GM23338 (cell line): ENCODE measurements around the gene GTPBP10. TPM values are rescaled to one million over a fixed set of nuclear protein-coding genes. Genes with fewer than 3 reads are reported as not detected.

Experiments
- ATAC-seq: fragments of 200-7000 bp; cut with Tn5 transposase; 3 replicates; pipeline ENCODE4 v1.9.1; 2020
- DNase-seq: peaks from one replicate; pipeline ENCODE4 v3.0.0-alpha.2; 2015; ENCODE audit warnings: low spot score
- H2AFZ ChIP-seq: fragments of 200-600 bp; sonication (generic); 2 replicates; pipeline ENCODE4 v1.8.0; 2016; ENCODE audit warnings: antibody characterized with exemption, mild to moderate bottlenecking, moderate library complexity
- H3F3A ChIP-seq: fragments of 200-600 bp; sonication (generic); replicated peaks from 2 replicates; pipeline ENCODE4 v1.8.0; 2017; ENCODE audit warnings: antibody characterized with exemption, mixed run types, low read depth
- H3K27ac ChIP-seq: fragments of 200-600 bp; sonication (generic); 2 replicates; pipeline ENCODE4 v1.6.1; 2016; ENCODE audit warnings: low read depth
- H3K27me3 ChIP-seq: fragments of 200-600 bp; sonication (generic); 2 replicates; pipeline ENCODE4 v1.8.0; 2016; ENCODE audit warnings: mild to moderate bottlenecking, mixed run types, moderate library complexity; ENCODE audit not compliant: insufficient read depth
- H3K36me3 ChIP-seq: fragments of 200-600 bp; sonication (generic); 2 replicates; pipeline ENCODE4 v1.8.0; 2016; ENCODE audit warnings: mild to moderate bottlenecking; ENCODE audit not compliant: insufficient read depth
- H3K4me1 ChIP-seq: fragments of 200-600 bp; sonication (generic); 2 replicates; pipeline ENCODE4 v1.8.0; 2016; ENCODE audit warnings: mild to moderate bottlenecking, moderate library complexity; ENCODE audit not compliant: insufficient read depth
- H3K4me2 ChIP-seq: fragments of 200-600 bp; sonication (generic); 2 replicates; pipeline ENCODE4 v1.7.1; 2017; ENCODE audit warnings: mixed run types
- H3K4me3 ChIP-seq: fragments of 200-600 bp; sonication (generic); 2 replicates; pipeline ENCODE4 v1.6.1; 2016; ENCODE audit warnings: mixed run types
- H3K79me2 ChIP-seq: fragments of 200-600 bp; sonication (generic); replicated peaks from 2 replicates; pipeline ENCODE4 v1.8.0; 2017; ENCODE audit warnings: mild to moderate bottlenecking; ENCODE audit not compliant: insufficient read depth
- H3K9me2 ChIP-seq: fragments of 200-600 bp; sonication (generic); 2 replicates; pipeline ENCODE4 v1.8.0; 2017; ENCODE audit not compliant: insufficient read depth
- H4K20me1 ChIP-seq: fragments of 200-600 bp; sonication (generic); replicated peaks from 2 replicates; pipeline ENCODE4 v1.8.0; 2017; ENCODE audit warnings: mild to moderate bottlenecking; ENCODE audit not compliant: insufficient read depth
- H3K27ac Mint-ChIP-seq: 2 replicates; pipeline ENCODE4 v1.8.0; 2020; ENCODE audit warnings: inconsistent platforms, mild to moderate bottlenecking, moderate library complexity, mixed read lengths
- H3K27me3 Mint-ChIP-seq: 3 replicates; pipeline ENCODE4 v1.8.0; 2022; ENCODE audit warnings: low read depth, mild to moderate bottlenecking, moderate library complexity, mixed read lengths, inconsistent platforms; ENCODE audit not compliant: insufficient read depth, poor library complexity
- H3K36me3 Mint-ChIP-seq: 3 replicates; pipeline ENCODE4 v1.8.0; 2021; ENCODE audit warnings: low read depth, mild to moderate bottlenecking, inconsistent platforms, moderate library complexity, mixed read lengths
- H3K4me1 Mint-ChIP-seq: 3 replicates; pipeline ENCODE4 v1.8.0; 2020; ENCODE audit warnings: mild to moderate bottlenecking, inconsistent platforms, mixed read lengths
- H3K4me3 Mint-ChIP-seq: 3 replicates; pipeline ENCODE4 v1.8.0; 2021; ENCODE audit warnings: moderate library complexity, mild to moderate bottlenecking, inconsistent platforms, mixed read lengths
- H3K9me3 Mint-ChIP-seq: 3 replicates; pipeline ENCODE4 v1.8.0; 2020; ENCODE audit warnings: moderate library complexity, mild to moderate bottlenecking, inconsistent platforms, mixed read lengths
- CREB1 ChIP-seq: fragments of 250-450 bp; sonication (Bioruptor Pico); IDR thresholded peaks from 2 replicates; pipeline ENCODE4 v1.5.0; 2020; ENCODE audit warnings: low read depth, mild to moderate bottlenecking, moderate library complexity
- EZH2 ChIP-seq: fragments of 200-600 bp; sonication (generic); IDR thresholded peaks from one replicate; pipeline ENCODE4 v1.8.0; 2017; ENCODE audit warnings: antibody characterized with exemption, mild to moderate bottlenecking, low read depth; ENCODE audit not compliant: unreplicated experiment
- EZH2phosphoT487 ChIP-seq: fragments of 200-600 bp; sonication (generic); IDR thresholded peaks from one replicate; pipeline ENCODE4 v1.8.1; 2018; ENCODE audit warnings: antibody characterized with exemption; ENCODE audit not compliant: unreplicated experiment
- JUNB ChIP-seq: IDR thresholded peaks from one replicate; pipeline ENCODE4 v1.6.1; 2016; ENCODE audit warnings: antibody characterized with exemption; ENCODE audit not compliant: unreplicated experiment
- NANOG ChIP-seq: IDR thresholded peaks from 2 replicates; pipeline ENCODE4 v1.6.1; 2016; ENCODE audit warnings: antibody characterized with exemption, borderline replicate concordance
- POLR2AphosphoS5 ChIP-seq: IDR thresholded peaks from 2 replicates; pipeline ENCODE4 v1.6.1; 2016; ENCODE audit warnings: antibody characterized with exemption, low read depth
- STAT1 ChIP-seq: IDR thresholded peaks from one replicate; pipeline ENCODE4 v1.6.1; 2016; ENCODE audit warnings: antibody characterized with exemption; ENCODE audit not compliant: unreplicated experiment
- ZNF114 ChIP-seq: fragments of 250-450 bp; sonication (Bioruptor Pico); IDR thresholded peaks from 2 replicates; pipeline ENCODE4 v1.5.0; 2020; ENCODE audit warnings: mild to moderate bottlenecking, moderate library complexity
- ZNF331 ChIP-seq: fragments of 250-450 bp; sonication (Bioruptor Pico); IDR thresholded peaks from 2 replicates; pipeline ENCODE4 v1.5.0; 2020; ENCODE audit warnings: low read depth, mild to moderate bottlenecking, moderate library complexity
- polyA plus RNA-seq: library from polyadenylated mRNA; unstranded; fragments of >200 nt; fragmentation: Nextera tagmentation; extraction: Ambion mirVana; gene quantifications from 2 replicates; pipeline ENCODE4 v1.2.1, GENCODE V29; 2016
- total RNA-seq: library from RNA; depleted of rRNA; stranded (reverse); fragments of >200 nt; shearing (Covaris generic); gene quantifications from 2 replicates; pipeline ENCODE4 v1.2.3, GENCODE V29; 2014
- TF ChIP-seq, protein P1 (sequence below): IDR thresholded peaks from one replicate; pipeline ENCODE4 v1.6.1; 2018; ENCODE audit warnings: antibody characterized with exemption; ENCODE audit not compliant: unreplicated experiment
- TF ChIP-seq, protein P2 (sequence below), 2 experiments: fragments of 200-600 bp in 1 of 2; sonication (generic) in 1 of 2; conservative IDR thresholded peaks; 2 replicates each; pipeline versions ENCODE4 v1.5.1 to v1.6.1; 2016 to 2017; ENCODE audit warnings: antibody characterized with exemption in 2 of 2, low read depth in 2 of 2, mild to moderate bottlenecking in 2 of 2, moderate library complexity in 1 of 2
- TF ChIP-seq, protein P3 (sequence below): fragments of 250-450 bp; sonication (Bioruptor Pico); IDR thresholded peaks from 2 replicates; pipeline ENCODE4 v1.5.0; 2020; ENCODE audit warnings: mild to moderate bottlenecking, moderate library complexity
- TF ChIP-seq, protein P4 (sequence below): IDR thresholded peaks from 2 replicates; pipeline ENCODE4 v1.6.1; 2016; ENCODE audit warnings: antibody characterized with exemption

The GTPBP10 gene
- total and polyA plus RNA-seq, 2 experiments from 2014 or later, result 15.1 to 23.0 TPM

DNA sequence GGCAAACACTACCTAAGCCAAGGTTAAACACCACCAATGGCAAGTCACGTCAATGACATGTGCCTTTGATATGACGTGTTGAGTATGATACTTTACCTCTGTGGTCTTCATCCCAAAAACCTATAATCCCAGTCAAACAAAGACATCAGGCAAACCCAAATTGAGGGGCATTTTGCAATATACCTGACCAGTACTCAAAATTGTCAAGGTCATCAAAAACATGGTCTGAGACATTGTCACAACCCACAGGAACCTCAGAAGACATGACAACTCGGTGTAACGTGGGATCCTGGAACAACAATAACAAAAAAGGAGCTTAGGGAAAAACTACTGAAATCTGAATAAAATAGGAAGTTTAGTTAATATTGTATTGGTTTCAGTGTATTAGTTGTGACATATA is 32.6 kb upstream of the GTPBP10 start:
- 0 out of 3 replicates have a peak, but pooled peaks cover 2% of the 10 kb centered on the region for H3K4me1 Mint-ChIP-seq
- no peak for TF ChIP-seq POLR2AphosphoS5
- TF ChIP-seq, protein P1, sequence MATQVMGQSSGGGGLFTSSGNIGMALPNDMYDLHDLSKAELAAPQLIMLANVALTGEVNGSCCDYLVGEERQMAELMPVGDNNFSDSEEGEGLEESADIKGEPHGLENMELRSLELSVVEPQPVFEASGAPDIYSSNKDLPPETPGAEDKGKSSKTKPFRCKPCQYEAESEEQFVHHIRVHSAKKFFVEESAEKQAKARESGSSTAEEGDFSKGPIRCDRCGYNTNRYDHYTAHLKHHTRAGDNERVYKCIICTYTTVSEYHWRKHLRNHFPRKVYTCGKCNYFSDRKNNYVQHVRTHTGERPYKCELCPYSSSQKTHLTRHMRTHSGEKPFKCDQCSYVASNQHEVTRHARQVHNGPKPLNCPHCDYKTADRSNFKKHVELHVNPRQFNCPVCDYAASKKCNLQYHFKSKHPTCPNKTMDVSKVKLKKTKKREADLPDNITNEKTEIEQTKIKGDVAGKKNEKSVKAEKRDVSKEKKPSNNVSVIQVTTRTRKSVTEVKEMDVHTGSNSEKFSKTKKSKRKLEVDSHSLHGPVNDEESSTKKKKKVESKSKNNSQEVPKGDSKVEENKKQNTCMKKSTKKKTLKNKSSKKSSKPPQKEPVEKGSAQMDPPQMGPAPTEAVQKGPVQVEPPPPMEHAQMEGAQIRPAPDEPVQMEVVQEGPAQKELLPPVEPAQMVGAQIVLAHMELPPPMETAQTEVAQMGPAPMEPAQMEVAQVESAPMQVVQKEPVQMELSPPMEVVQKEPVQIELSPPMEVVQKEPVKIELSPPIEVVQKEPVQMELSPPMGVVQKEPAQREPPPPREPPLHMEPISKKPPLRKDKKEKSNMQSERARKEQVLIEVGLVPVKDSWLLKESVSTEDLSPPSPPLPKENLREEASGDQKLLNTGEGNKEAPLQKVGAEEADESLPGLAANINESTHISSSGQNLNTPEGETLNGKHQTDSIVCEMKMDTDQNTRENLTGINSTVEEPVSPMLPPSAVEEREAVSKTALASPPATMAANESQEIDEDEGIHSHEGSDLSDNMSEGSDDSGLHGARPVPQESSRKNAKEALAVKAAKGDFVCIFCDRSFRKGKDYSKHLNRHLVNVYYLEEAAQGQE, result no peak
- TF ChIP-seq CREB1 (CRISPR knock-in tag), result no peak
- no peak for TF ChIP-seq ZNF114 (CRISPR knock-in tag)
- no peak for TF ChIP-seq ZNF331
- TF ChIP-seq EZH2, result no peak
- TF ChIP-seq, protein P2, sequence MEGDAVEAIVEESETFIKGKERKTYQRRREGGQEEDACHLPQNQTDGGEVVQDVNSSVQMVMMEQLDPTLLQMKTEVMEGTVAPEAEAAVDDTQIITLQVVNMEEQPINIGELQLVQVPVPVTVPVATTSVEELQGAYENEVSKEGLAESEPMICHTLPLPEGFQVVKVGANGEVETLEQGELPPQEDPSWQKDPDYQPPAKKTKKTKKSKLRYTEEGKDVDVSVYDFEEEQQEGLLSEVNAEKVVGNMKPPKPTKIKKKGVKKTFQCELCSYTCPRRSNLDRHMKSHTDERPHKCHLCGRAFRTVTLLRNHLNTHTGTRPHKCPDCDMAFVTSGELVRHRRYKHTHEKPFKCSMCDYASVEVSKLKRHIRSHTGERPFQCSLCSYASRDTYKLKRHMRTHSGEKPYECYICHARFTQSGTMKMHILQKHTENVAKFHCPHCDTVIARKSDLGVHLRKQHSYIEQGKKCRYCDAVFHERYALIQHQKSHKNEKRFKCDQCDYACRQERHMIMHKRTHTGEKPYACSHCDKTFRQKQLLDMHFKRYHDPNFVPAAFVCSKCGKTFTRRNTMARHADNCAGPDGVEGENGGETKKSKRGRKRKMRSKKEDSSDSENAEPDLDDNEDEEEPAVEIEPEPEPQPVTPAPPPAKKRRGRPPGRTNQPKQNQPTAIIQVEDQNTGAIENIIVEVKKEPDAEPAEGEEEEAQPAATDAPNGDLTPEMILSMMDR (conservative IDR thresholded peaks at IDR 0.05; ENCODE audit: low read depth in 2 of 2), result no peak
- no peak for TF ChIP-seq EZH2phosphoT487
- no peak for TF ChIP-seq STAT1
- TF ChIP-seq, protein P3, sequence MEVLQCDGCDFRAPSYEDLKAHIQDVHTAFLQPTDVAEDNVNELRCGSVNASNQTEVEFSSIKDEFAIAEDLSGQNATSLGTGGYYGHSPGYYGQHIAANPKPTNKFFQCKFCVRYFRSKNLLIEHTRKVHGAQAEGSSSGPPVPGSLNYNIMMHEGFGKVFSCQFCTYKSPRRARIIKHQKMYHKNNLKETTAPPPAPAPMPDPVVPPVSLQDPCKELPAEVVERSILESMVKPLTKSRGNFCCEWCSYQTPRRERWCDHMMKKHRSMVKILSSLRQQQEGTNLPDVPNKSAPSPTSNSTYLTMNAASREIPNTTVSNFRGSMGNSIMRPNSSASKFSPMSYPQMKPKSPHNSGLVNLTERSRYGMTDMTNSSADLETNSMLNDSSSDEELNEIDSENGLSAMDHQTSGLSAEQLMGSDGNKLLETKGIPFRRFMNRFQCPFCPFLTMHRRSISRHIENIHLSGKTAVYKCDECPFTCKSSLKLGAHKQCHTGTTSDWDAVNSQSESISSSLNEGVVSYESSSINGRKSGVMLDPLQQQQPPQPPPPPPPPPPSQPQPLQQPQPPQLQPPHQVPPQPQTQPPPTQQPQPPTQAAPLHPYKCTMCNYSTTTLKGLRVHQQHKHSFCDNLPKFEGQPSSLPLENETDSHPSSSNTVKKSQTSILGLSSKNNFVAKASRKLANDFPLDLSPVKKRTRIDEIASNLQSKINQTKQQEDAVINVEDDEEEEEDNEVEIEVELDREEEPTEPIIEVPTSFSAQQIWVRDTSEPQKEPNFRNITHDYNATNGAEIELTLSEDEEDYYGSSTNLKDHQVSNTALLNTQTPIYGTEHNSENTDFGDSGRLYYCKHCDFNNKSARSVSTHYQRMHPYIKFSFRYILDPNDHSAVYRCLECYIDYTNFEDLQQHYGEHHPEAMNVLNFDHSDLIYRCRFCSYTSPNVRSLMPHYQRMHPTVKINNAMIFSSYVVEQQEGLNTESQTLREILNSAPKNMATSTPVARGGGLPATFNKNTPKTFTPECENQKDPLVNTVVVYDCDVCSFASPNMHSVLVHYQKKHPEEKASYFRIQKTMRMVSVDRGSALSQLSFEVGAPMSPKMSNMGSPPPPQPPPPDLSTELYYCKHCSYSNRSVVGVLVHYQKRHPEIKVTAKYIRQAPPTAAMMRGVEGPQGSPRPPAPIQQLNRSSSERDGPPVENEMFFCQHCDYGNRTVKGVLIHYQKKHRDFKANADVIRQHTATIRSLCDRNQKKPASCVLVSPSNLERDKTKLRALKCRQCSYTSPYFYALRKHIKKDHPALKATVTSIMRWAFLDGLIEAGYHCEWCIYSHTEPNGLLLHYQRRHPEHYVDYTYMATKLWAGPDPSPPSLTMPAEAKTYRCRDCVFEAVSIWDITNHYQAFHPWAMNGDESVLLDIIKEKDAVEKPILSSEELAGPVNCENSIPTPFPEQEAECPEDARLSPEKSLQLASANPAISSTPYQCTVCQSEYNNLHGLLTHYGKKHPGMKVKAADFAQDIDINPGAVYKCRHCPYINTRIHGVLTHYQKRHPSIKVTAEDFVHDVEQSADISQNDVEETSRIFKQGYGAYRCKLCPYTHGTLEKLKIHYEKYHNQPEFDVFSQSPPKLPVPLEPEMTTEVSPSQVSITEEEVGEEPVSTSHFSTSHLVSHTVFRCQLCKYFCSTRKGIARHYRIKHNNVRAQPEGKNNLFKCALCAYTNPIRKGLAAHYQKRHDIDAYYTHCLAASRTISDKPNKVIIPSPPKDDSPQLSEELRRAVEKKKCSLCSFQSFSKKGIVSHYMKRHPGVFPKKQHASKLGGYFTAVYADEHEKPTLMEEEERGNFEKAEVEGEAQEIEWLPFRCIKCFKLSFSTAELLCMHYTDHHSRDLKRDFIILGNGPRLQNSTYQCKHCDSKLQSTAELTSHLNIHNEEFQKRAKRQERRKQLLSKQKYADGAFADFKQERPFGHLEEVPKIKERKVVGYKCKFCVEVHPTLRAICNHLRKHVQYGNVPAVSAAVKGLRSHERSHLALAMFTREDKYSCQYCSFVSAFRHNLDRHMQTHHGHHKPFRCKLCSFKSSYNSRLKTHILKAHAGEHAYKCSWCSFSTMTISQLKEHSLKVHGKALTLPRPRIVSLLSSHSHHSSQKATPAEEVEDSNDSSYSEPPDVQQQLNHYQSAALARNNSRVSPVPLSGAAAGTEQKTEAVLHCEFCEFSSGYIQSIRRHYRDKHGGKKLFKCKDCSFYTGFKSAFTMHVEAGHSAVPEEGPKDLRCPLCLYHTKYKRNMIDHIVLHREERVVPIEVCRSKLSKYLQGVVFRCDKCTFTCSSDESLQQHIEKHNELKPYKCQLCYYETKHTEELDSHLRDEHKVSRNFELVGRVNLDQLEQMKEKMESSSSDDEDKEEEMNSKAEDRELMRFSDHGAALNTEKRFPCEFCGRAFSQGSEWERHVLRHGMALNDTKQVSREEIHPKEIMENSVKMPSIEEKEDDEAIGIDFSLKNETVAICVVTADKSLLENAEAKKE (CRISPR knock-in tag), result no peak
- TF ChIP-seq JUNB, result no peak
- TF ChIP-seq, protein P4, sequence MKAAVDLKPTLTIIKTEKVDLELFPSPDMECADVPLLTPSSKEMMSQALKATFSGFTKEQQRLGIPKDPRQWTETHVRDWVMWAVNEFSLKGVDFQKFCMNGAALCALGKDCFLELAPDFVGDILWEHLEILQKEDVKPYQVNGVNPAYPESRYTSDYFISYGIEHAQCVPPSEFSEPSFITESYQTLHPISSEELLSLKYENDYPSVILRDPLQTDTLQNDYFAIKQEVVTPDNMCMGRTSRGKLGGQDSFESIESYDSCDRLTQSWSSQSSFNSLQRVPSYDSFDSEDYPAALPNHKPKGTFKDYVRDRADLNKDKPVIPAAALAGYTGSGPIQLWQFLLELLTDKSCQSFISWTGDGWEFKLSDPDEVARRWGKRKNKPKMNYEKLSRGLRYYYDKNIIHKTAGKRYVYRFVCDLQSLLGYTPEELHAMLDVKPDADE, result no peak
- no peak for TF ChIP-seq NANOG
- no peaks in the 10 kb centered on the region for H3K36me3 Mint-ChIP-seq

More for the DNA sequence above, 32.6 kb upstream of the GTPBP10 start:
- Histone ChIP-seq H2AFZ (no peak overlapping the region), H3K4me1 (no peaks in the 10 kb centered on the region), H4K20me1 (no peaks in the 10 kb centered on the region), H3K27ac (no peak overlapping the region), H3K4me2 (no peak overlapping the region), H3F3A (no peaks in the 10 kb centered on the region), H3K36me3 (no peaks in the 10 kb centered on the region), H3K9me2 (no peaks in the 10 kb centered on the region), H3K4me3 (no peak overlapping the region), H3K27me3 (peaks cover 7% of the 10 kb centered on the region), H3K79me2 (no peaks in the 10 kb centered on the region)
- Mint-ChIP-seq H3K9me3 (no peaks in the 10 kb centered on the region), H3K4me3 (no peak overlapping the region), H3K27ac (no peak overlapping the region), H3K27me3 (no peaks in the 10 kb centered on the region)
- no peak for ATAC-seq
- no peak for DNase-seq
